Vagina (tissue), 2 donors: Measurements from ENCODE around the gene HBP1.
"Not testable (repeated sequence)": the region's sequence is repeated elsewhere in the genome, so short reads cannot be mapped to it uniquely, and the experiment has no call there.

Experiments used
- POLR2A ChIP-seq, 2 donors: fragments of 450-650 bp; IDR thresholded peaks; one replicate each; pipeline ENCODE4 v1.6.1; 2017; ENCODE audit warnings: antibody characterized with exemption in 2 of 2, mild to moderate bottlenecking in 2 of 2, moderate library complexity in 2 of 2
- TF ChIP-seq, protein P1 (sequence below), 3 experiments: fragments of 450-650 bp in 2 of 3; fragments of 200-600 bp in 1 of 3; sonication (generic) in 1 of 3; IDR thresholded peaks; one replicate each; pipeline ENCODE4 v1.5.1; 2017 to 2019; ENCODE audit warnings: antibody characterized with exemption in 3 of 3, mild to moderate bottlenecking in 2 of 3, moderate library complexity in 2 of 3

DNA sequence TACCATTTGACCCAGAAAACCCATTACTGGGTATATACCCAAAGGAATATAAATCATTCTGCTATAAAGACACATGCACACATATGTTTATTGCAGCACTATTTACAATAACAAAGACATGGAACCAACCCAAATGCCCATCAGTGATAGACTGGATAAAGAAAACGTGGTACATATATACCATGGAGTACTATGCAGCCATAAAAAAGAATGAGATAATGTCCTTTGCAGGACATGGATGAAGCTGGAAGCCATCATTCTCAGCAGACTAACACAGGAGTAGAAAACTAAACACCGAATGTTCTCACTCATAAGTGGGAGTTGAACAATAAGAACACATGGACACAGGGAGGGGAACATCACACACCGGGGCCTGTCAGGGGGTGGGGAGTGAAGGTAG lies 13.1 kb upstream of the HBP1 start:
- TF ChIP-seq POLR2A (IDR thresholded peaks at IDR 0.05): not testable (repeated sequence)
- TF ChIP-seq, protein P1, sequence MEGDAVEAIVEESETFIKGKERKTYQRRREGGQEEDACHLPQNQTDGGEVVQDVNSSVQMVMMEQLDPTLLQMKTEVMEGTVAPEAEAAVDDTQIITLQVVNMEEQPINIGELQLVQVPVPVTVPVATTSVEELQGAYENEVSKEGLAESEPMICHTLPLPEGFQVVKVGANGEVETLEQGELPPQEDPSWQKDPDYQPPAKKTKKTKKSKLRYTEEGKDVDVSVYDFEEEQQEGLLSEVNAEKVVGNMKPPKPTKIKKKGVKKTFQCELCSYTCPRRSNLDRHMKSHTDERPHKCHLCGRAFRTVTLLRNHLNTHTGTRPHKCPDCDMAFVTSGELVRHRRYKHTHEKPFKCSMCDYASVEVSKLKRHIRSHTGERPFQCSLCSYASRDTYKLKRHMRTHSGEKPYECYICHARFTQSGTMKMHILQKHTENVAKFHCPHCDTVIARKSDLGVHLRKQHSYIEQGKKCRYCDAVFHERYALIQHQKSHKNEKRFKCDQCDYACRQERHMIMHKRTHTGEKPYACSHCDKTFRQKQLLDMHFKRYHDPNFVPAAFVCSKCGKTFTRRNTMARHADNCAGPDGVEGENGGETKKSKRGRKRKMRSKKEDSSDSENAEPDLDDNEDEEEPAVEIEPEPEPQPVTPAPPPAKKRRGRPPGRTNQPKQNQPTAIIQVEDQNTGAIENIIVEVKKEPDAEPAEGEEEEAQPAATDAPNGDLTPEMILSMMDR (IDR thresholded peaks at IDR 0.05): not testable (repeated sequence)
